Activated naive CD4-positive, alpha-beta T cell treated with anti-CD3 and anti-CD28 coated beads, Interleukin-2, amount 10 ng/mL, durations not matched to agents 7 days and 5 days (primary cell): ENCODE measurements around the gene MAP2K5.

Source experiments
- CTCF ChIA-PET: fragments of 350-600 bp; sonication (Branson Sonifier 250); formaldehyde crosslinking; loops from one replicate; lab custom pipeline; 2021; ENCODE audit warnings: antibody characterized with exemption; lab: Charles Lee
- DNase-seq: peaks from one replicate; pipeline ENCODE4 v3.0.0-alpha.2; 2020
- H3K27ac Mint-ChIP-seq: one replicate; pipeline ENCODE4 v1.8.0; 2021; ENCODE audit warnings: mild to moderate bottlenecking, moderate library complexity, mixed read lengths
- H3K27me3 Mint-ChIP-seq: one replicate; pipeline ENCODE4 v1.8.0; 2021; ENCODE audit warnings: mild to moderate bottlenecking, mixed read lengths
- H3K36me3 Mint-ChIP-seq: one replicate; pipeline ENCODE4 v1.8.0; 2021; ENCODE audit warnings: mixed read lengths
- H3K4me1 Mint-ChIP-seq: one replicate; pipeline ENCODE4 v1.8.0; 2021; ENCODE audit warnings: mixed read lengths
- H3K4me3 Mint-ChIP-seq: one replicate; pipeline ENCODE4 v1.8.0; 2021; ENCODE audit warnings: mild to moderate bottlenecking, moderate library complexity, mixed read lengths
- H3K9me3 Mint-ChIP-seq: one replicate; pipeline ENCODE4 v1.8.0; 2021; ENCODE audit warnings: mixed read lengths

Gene MAP2K5

DNA sequence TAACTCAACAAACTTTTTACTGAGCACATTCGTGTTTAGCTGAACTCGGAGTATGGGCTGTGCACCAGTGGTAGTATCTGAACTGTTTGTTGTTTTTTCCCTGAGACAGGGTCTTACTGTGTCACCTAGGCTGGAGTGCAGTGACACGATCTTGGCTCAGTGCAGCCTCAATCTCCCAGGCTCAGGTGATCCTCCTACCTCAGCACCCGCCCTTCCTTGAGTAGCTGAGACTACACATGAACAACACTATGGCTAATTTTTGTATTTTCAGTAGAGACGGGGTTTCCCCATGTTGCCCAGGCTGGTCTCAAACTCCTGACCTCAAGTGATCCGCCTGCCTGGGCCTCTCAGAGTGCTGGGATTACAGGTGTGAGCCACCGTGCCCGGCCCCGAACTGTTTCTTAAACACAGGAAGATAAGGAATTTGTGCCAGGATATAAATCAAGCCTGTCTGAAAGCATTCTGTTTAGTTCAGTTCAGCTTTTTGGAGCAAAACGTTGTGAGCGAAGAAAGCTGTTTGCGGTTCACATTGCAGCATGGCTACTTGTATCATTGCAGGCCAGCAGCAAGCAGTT lies 242.4 kb downstream of the MAP2K5 start:
- Mint-ChIP-seq H3K36me3 (peaks cover 2% of the 10 kb centered on the region), H3K9me3 (no peaks in the 10 kb centered on the region), H3K4me3 (no peak overlapping the region), H3K27ac (peak overlapping the region; percentile 87), H3K4me1 (peaks cover 32% of the 10 kb centered on the region), H3K27me3 (no peaks in the 10 kb centered on the region)
- CTCF ChIA-PET = interaction anchor here (1.5 kb wide), 1 partner anchor 51 kb away, joined by 6 read pairs; no protein-coding TSS in a partner anchor
- no peak for DNase-seq

DNA sequence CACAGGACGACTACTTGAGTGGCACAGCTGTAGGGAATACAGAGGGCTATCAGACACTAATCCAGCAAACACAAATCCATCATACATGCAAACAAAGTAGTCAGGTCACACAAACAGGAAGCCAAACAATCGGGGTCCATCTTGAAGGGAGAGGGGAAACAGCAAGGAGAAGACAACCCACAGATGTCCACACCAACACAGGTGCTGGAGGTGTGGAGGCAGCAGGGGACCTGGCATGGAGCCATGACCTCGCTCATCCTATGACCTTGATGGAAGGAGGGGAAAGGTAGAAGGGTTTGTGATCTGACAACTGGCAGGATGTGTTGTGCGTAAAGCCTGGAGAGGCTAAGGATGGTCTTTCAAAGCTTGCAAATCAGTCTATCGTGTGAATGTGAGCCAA lies 242.9 kb downstream of the MAP2K5 start:
- Mint-ChIP-seq H3K36me3 (peaks cover 2% of the 10 kb centered on the region), H3K9me3 (no peaks in the 10 kb centered on the region), H3K27me3 (no peaks in the 10 kb centered on the region), H3K27ac (no peak overlapping the region), H3K4me3 (no peak overlapping the region), H3K4me1 (peaks cover 32% of the 10 kb centered on the region)
- DNase-seq = no peak
- CTCF ChIA-PET = no interaction called here

GRCh38 chr15:67786646-67787045 lies 244.1 kb downstream of the MAP2K5 start:
- no peaks in the 10 kb centered on the region for H3K9me3 Mint-ChIP-seq
- CTCF ChIA-PET = no interaction called here

GRCh38 chr15:67788986-67789385 lies 246.5 kb downstream of the MAP2K5 start:
- peaks cover 1% of the 10 kb centered on the region for H3K36me3 Mint-ChIP-seq
- no peak for DNase-seq
- CTCF ChIA-PET = no interaction called here
- H3K4me3 Mint-ChIP-seq = no peak overlapping the region
- peaks cover 15% of the 10 kb centered on the region for H3K4me1 Mint-ChIP-seq
- no peak overlapping the region for H3K27ac Mint-ChIP-seq
- H3K9me3 Mint-ChIP-seq = no peaks in the 10 kb centered on the region
- no peaks in the 10 kb centered on the region for H3K27me3 Mint-ChIP-seq

More at GRCh38 chr15:67786646-67787045, 244.1 kb downstream of the MAP2K5 start:
- no peak overlapping the region for H3K27ac Mint-ChIP-seq
- peaks cover 3% of the 10 kb centered on the region for H3K36me3 Mint-ChIP-seq
- no peaks in the 10 kb centered on the region for H3K27me3 Mint-ChIP-seq
- DNase-seq = no peak
- H3K4me3 Mint-ChIP-seq = no peak overlapping the region
- peaks cover 32% of the 10 kb centered on the region for H3K4me1 Mint-ChIP-seq

DNA sequence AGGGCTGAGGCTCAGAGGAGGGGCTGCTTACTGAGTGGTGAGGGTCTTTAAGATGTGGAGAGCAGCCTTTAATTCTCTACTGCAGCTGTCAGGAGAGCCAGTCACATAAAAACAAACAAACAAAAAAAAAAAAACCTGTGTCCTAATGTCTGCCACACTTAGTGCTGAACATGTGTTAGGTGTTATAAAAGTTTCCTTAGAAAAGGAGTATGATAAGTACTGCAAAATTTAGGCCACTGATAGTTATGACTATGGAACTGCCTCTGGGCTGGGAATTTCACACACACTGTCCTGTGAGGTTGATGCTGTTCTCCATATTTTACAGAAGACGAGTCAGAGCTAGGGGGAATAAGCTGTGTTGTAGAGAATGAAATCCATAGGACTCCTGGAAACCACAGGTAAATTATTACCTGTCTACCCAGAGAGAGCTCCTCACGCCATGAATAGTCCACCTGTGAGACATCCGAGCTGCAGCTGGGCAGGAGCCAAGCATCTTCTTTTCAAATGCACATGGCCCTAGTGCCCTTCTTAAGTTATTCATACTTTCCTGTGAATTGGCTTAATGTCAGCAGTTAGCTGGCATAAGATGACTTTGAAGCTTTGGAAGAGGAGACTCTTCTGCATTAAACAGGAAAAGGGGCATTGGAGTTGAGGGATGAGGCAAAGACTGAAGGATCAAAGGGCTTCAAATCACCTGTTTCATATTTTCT lies 248.3 kb downstream of the MAP2K5 start:
- Mint-ChIP-seq H3K4me1 (no peaks in the 10 kb centered on the region), H3K27ac (no peak overlapping the region), H3K4me3 (no peak overlapping the region), H3K36me3 (peaks cover 9% of the 10 kb centered on the region), H3K9me3 (peaks cover 8% of the 10 kb centered on the region), H3K27me3 (no peaks in the 10 kb centered on the region)
- no peak for DNase-seq
- CTCF ChIA-PET = interaction anchor here (1.0 kb wide), 1 partner anchor 158 kb away, joined by 3 read pairs; no protein-coding TSS in a partner anchor

- peaks cover 9% of the 10 kb centered on the region for H3K36me3 Mint-ChIP-seq
- no peak overlapping the region for H3K27ac Mint-ChIP-seq
- CTCF ChIA-PET = interaction anchor here (1.3 kb wide), 1 partner anchor 335 kb away, joined by 3 read pairs; no protein-coding TSS in a partner anchor
- H3K4me1 Mint-ChIP-seq = no peaks in the 10 kb centered on the region
- no peak for DNase-seq
- no peak overlapping the region for H3K4me3 Mint-ChIP-seq
- no peaks in the 10 kb centered on the region for H3K27me3 Mint-ChIP-seq
- H3K9me3 Mint-ChIP-seq = peaks cover 8% of the 10 kb centered on the region
Measured at GRCh38 chr15:67792250-67792942, 249.9 kb downstream of the MAP2K5 start.

DNA sequence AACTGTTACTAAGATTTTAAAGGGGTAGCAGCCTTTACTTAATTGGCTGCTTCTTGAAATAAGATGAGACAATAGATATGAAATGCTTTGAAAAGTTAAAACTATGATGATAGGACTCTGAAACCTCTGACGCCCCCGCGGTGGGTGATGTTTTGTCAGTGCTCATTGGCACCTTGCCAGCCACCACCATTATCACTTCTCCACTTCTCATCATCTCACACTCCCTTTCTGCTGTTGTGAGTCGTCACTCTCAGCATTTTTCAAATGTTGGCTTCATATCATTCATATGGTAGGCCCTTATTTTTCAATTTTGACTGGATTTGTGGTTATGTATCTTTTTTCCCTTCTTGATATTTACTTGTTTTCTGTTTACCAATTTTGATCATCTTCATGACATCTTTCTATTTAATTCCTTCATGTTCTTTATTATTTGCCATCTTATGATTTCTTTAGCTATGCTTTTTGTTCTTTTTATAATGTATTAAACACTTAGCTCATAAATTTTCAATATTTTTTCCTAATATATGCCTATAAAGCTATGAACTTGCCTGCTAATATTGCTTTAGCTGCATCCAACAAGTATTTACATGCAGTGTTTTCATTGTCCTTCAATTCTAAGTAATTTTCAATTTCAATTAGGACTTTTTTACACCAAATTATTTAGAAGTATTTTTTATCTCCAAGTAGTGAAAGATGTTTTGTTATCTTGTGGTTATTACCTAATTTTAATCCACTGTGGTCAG lies 252.5 kb downstream of the MAP2K5 start:
- Mint-ChIP-seq H3K4me1 (no peaks in the 10 kb centered on the region), H3K36me3 (peaks cover 9% of the 10 kb centered on the region), H3K4me3 (no peak overlapping the region), H3K9me3 (peaks cover 8% of the 10 kb centered on the region), H3K27ac (no peak overlapping the region), H3K27me3 (no peaks in the 10 kb centered on the region)
- no peak for DNase-seq
- CTCF ChIA-PET = no interaction called here

DNA sequence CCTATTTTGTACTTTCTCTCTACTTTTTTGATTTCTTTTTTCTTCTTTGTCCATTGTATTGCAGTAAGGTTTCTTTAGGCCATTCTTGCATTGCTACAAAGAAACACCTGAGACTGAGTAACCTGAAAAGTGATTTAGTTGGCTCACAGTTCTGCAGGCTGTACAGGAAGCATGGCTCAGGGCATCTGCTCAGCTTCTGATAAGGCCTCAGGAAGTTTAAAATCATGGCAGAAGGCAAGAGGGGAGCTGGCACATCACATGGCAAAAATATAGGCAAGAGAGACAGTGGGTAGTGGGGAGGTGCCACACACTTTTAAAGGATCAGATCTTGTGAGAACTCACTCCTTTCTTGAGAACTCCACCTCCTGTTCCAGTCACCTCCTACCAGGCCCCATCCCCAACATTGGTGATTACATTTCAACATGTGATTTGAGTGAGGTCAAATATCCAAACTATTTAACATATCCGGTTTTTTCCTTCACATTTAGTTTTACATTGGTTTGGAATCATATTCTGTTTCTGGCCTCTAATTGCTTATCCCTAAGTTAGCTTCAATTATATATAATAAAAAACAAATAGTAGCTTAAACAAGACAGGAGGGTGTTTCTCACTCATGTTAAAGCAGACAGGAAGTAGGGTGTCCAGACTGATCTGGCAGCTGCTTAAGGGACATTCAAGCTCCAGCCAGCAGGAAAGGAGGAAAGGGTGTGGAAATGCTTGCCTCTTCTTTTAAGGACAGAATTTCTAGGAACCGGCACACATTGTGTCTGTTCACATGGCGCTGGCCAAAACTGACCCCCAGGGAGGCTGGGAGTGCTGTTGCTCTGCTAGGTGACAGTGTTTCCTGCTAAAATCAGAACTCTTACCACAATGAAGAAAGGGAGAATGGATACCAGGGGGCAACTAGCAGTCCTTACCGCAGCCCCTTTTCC lies 254.0 kb downstream of the MAP2K5 start:
- CTCF ChIA-PET = no interaction called here
- Mint-ChIP-seq H3K4me1 (no peaks in the 10 kb centered on the region), H3K4me3 (no peak overlapping the region), H3K9me3 (peaks cover 8% of the 10 kb centered on the region), H3K27ac (no peak overlapping the region), H3K27me3 (no peaks in the 10 kb centered on the region), H3K36me3 (peaks cover 8% of the 10 kb centered on the region)
- no peak for DNase-seq

DNA sequence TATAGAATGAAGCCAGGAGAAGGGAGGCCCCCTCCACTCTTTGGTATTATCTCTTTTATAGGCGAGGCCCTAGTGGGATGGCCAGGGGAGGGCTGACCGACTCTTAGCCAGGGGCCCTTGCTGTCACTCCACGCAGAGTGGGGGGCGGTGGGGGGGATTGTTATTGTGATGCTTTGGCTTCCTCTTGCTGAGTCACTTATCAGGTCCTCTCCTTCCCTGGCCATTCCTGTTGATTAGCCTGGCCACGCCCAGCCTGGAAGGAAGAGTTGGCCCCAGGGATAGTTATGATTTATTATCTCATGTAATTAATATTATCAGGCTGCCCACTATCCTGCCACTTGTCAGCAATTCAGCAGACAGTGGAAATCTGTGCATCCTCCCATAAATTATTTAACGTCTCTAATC lies 257.3 kb downstream of the MAP2K5 start:
- Mint-ChIP-seq H3K27me3 (no peaks in the 10 kb centered on the region), H3K9me3 (peaks cover 8% of the 10 kb centered on the region), H3K4me1 (no peaks in the 10 kb centered on the region), H3K4me3 (no peak overlapping the region), H3K27ac (no peak overlapping the region), H3K36me3 (peaks cover 6% of the 10 kb centered on the region)
- CTCF ChIA-PET = interaction anchor here (0.7 kb wide), 1 partner anchor 309 kb away, joined by 3 read pairs; no protein-coding TSS in a partner anchor
- no peak for DNase-seq

- no peak overlapping the region for H3K27ac Mint-ChIP-seq
- CTCF ChIA-PET = interaction anchor here (0.8 kb wide), 1 partner anchor 19 kb away, joined by 3 read pairs; no protein-coding TSS in a partner anchor
- H3K9me3 Mint-ChIP-seq = no peaks in the 10 kb centered on the region
- no peak for DNase-seq
- H3K4me3 Mint-ChIP-seq = no peak overlapping the region
- no peaks in the 10 kb centered on the region for H3K36me3 Mint-ChIP-seq
- H3K4me1 Mint-ChIP-seq = peaks cover 3% of the 10 kb centered on the region
- no peaks in the 10 kb centered on the region for H3K27me3 Mint-ChIP-seq
Measured at GRCh38 chr15:67801142-67801541, 258.6 kb downstream of the MAP2K5 start.

GRCh38 chr15:67801926-67802914 lies 259.7 kb downstream of the MAP2K5 start:
- Mint-ChIP-seq H3K4me1 (peaks cover 3% of the 10 kb centered on the region), H3K9me3 (no peaks in the 10 kb centered on the region), H3K27ac (no peak overlapping the region), H3K36me3 (no peaks in the 10 kb centered on the region), H3K4me3 (no peak overlapping the region), H3K27me3 (no peaks in the 10 kb centered on the region)
- CTCF ChIA-PET = no interaction called here
- no peak for DNase-seq

GRCh38 chr15:67803299-67803698 lies 260.8 kb downstream of the MAP2K5 start:
- CTCF ChIA-PET = no interaction called here
- H3K9me3 Mint-ChIP-seq = no peaks in the 10 kb centered on the region

More at GRCh38 chr15:67803299-67803698, 260.8 kb downstream of the MAP2K5 start:
- DNase-seq = no peak
- H3K36me3 Mint-ChIP-seq = no peaks in the 10 kb centered on the region
- H3K4me1 Mint-ChIP-seq = peaks cover 3% of the 10 kb centered on the region
- H3K27ac Mint-ChIP-seq = no peak overlapping the region
- no peaks in the 10 kb centered on the region for H3K27me3 Mint-ChIP-seq
- H3K4me3 Mint-ChIP-seq = no peak overlapping the region
